Neural progenitor cell (in vitro differentiated cells): ENCODE results near the gene KCNMA1. TPM values are rescaled to one million over a fixed set of nuclear protein-coding genes. Genes with fewer than 3 reads are reported as not detected.

ENCODE experiments used
- DNase-seq: peaks from one replicate; pipeline ENCODE4 v3.0.0-alpha.2; 2016; ENCODE audit warnings: low spot score
- H2AFZ ChIP-seq: fragments of 200-600 bp; sonication (generic); replicated peaks from 2 replicates; pipeline ENCODE4 v1.6.1; 2016; ENCODE audit warnings: antibody characterized with exemption
- H3F3A ChIP-seq: fragments of 200-600 bp; sonication (generic); 2 replicates; pipeline ENCODE4 v1.6.1; 2016; ENCODE audit warnings: antibody characterized with exemption, low read depth
- H3K27ac ChIP-seq: fragments of 200-600 bp; sonication (generic); 2 replicates; pipeline ENCODE4 v1.5.1; 2016; ENCODE audit warnings: mild to moderate bottlenecking
- H3K27me3 ChIP-seq: fragments of 200-600 bp; sonication (generic); 2 replicates; pipeline ENCODE4 v1.6.1; 2016; ENCODE audit warnings: mild to moderate bottlenecking, moderate library complexity
- H3K36me3 ChIP-seq: fragments of 200-600 bp; sonication (generic); 2 replicates; pipeline ENCODE4 v1.5.1; 2016
- H3K4me1 ChIP-seq: fragments of 200-600 bp; sonication (generic); 2 replicates; pipeline ENCODE4 v1.6.1; 2016; ENCODE audit warnings: mixed run types
- H3K4me2 ChIP-seq: fragments of 200-600 bp; sonication (generic); 2 replicates; pipeline ENCODE4 v1.6.1; 2016
- H3K4me3 ChIP-seq: fragments of 200-600 bp; sonication (generic); 2 replicates; pipeline ENCODE4 v1.5.1; 2016
- H3K79me2 ChIP-seq: fragments of 200-600 bp; sonication (generic); 2 replicates; pipeline ENCODE4 v1.6.1; 2016; ENCODE audit warnings: low read depth
- H3K9ac ChIP-seq: fragments of 200-600 bp; sonication (generic); 2 replicates; pipeline ENCODE4 v1.6.1; 2016
- H3K9me3 ChIP-seq: fragments of 200-600 bp; sonication (generic); 2 replicates; pipeline ENCODE4 v1.5.1; 2016; ENCODE audit warnings: low read depth
- H4K20me1 ChIP-seq: fragments of 200-600 bp; sonication (generic); 2 replicates; pipeline ENCODE4 v1.6.1; 2016; ENCODE audit warnings: low read depth
- H3K27ac Mint-ChIP-seq: 3 replicates; pipeline ENCODE4 v1.8.0; 2021; ENCODE audit warnings: mixed read lengths
- H3K27me3 Mint-ChIP-seq: 2 replicates; pipeline ENCODE4 v1.8.0; 2022; ENCODE audit warnings: low read depth, mild to moderate bottlenecking, inconsistent platforms, moderate library complexity, mixed read lengths; ENCODE audit not compliant: insufficient read depth
- H3K36me3 Mint-ChIP-seq: 3 replicates; pipeline ENCODE4 v1.8.0; 2021; ENCODE audit warnings: mixed read lengths
- H3K4me1 Mint-ChIP-seq: 3 replicates; pipeline ENCODE4 v1.8.0; 2021; ENCODE audit warnings: mixed read lengths
- H3K4me3 Mint-ChIP-seq: 3 replicates; pipeline ENCODE4 v1.8.0; 2021; ENCODE audit warnings: mild to moderate bottlenecking, moderate library complexity, mixed read lengths
- H3K9me3 Mint-ChIP-seq: 3 replicates; pipeline ENCODE4 v1.8.0; 2020; ENCODE audit warnings: mixed read lengths
- CTCF ChIP-seq: fragments of 200-600 bp; sonication (generic); IDR thresholded peaks from 2 replicates; pipeline ENCODE4 v1.5.1; 2017; ENCODE audit warnings: antibody characterized with exemption, mild to moderate bottlenecking
- EZH2 ChIP-seq: fragments of 200-600 bp; sonication (generic); IDR thresholded peaks from 2 replicates; pipeline ENCODE4 v1.6.1; 2017; ENCODE audit warnings: antibody characterized with exemption, mild to moderate bottlenecking, moderate library complexity
- EZH2phosphoT487 ChIP-seq: fragments of 200-600 bp; sonication (generic); IDR thresholded peaks from 2 replicates; pipeline ENCODE4 v1.6.1; 2017; ENCODE audit warnings: antibody characterized with exemption
- total RNA-seq: library from RNA; depleted of rRNA; stranded (reverse); fragments of >200 nt; gene quantifications from 2 replicates; pipeline ENCODE4 v1.2.3, GENCODE V29; 2015; ENCODE audit warnings: low replicate concordance

KCNMA1 gene
- total RNA-seq: 2.4 and 3.7 TPM in 2 replicates

GRCh38 chr10:77637532-77638320 is at the start of gene KCNMA1:
TSS of gene KCNMA1 (minus strand) at chr10:77637808.
- H3K36me3 Mint-ChIP-seq: no peaks in the 10 kb centered on the region
- H3K9me3 Mint-ChIP-seq: no peaks in the 10 kb centered on the region
- H3K4me1 ChIP-seq: peaks cover 30% of the 10 kb centered on the region
- peak within 1 kb of the TSS; percentile 88 for H3K4me3 ChIP-seq
- H3F3A ChIP-seq: peaks cover 11% of the 10 kb centered on the region
- H3K4me3 Mint-ChIP-seq: peak within 1 kb of the TSS; percentile 89
- H3K9me3 ChIP-seq: no peaks in the 10 kb centered on the region
- no peak within 1 kb of the TSS for H3K27ac Mint-ChIP-seq
- peak within 1 kb of the TSS; percentile 100 for H3K4me2 ChIP-seq
- peaks cover 23% of the 10 kb centered on the region for H3K4me1 Mint-ChIP-seq
- H3K79me2 ChIP-seq: no peaks in the 10 kb centered on the region
- H3K27me3 Mint-ChIP-seq: peaks cover 64% of the 10 kb centered on the region
- no peak within 1 kb of the TSS for H3K27ac ChIP-seq
- H3K36me3 ChIP-seq: no peaks in the 10 kb centered on the region
- TF ChIP-seq CTCF (no peak), EZH2 (no peak), EZH2phosphoT487 (no peak)
- peaks cover 25% of the 10 kb centered on the region for H4K20me1 ChIP-seq
- DNase-seq: peak; percentile 68
- H3K9ac ChIP-seq: no peak within 1 kb of the TSS
- H2AFZ ChIP-seq: peak within 1 kb of the TSS; percentile 98
- H3K27me3 ChIP-seq: peaks cover 80% of the 10 kb centered on the region

- no peaks in the 10 kb centered on the region for H3K27me3 ChIP-seq
- Mint-ChIP-seq H3K36me3 (no peaks in the 10 kb centered on the region), H3K9me3 (peaks cover 7% of the 10 kb centered on the region), H3K27me3 (peaks cover 11% of the 10 kb centered on the region), H3K27ac (no peak overlapping the region), H3K4me3 (no peak overlapping the region), H3K4me1 (peaks cover 28% of the 10 kb centered on the region)
- no peak overlapping the region for H2AFZ ChIP-seq
- DNase-seq: peak; percentile 32
- H3K36me3 ChIP-seq: no peaks in the 10 kb centered on the region
- peaks cover 29% of the 10 kb centered on the region for H3K4me1 ChIP-seq
- TF ChIP-seq EZH2phosphoT487 (no peak), EZH2 (no peak), CTCF (no peak)
- H3K9ac ChIP-seq: no peak overlapping the region
- no peaks in the 10 kb centered on the region for H3K9me3 ChIP-seq
- no peaks in the 10 kb centered on the region for H3K79me2 ChIP-seq
- no peak overlapping the region for H3K4me3 ChIP-seq
- no peak overlapping the region for H3K27ac ChIP-seq
- H4K20me1 ChIP-seq: no peaks in the 10 kb centered on the region
- peaks cover 22% of the 10 kb centered on the region for H3F3A ChIP-seq
- peak overlapping the region; percentile 60 for H3K4me2 ChIP-seq
Measured at GRCh38 chr10:77686650-77687417, 49.2 kb upstream of the KCNMA1 start.

- TF ChIP-seq CTCF: no peak
- TF ChIP-seq EZH2phosphoT487: no peak
- no peak for TF ChIP-seq EZH2
- peaks cover 8% of the 10 kb centered on the region for H3K9me3 Mint-ChIP-seq
- no peak overlapping the region for H3K4me3 Mint-ChIP-seq
- Histone ChIP-seq H4K20me1 (no peaks in the 10 kb centered on the region), H3K4me2 (peak overlapping the region; percentile 60), H3K27ac (no peak overlapping the region), H3K4me3 (no peak overlapping the region), H3F3A (peaks cover 22% of the 10 kb centered on the region), H3K9ac (no peak overlapping the region), H3K79me2 (no peaks in the 10 kb centered on the region), H3K36me3 (no peaks in the 10 kb centered on the region), H3K4me1 (peaks cover 29% of the 10 kb centered on the region), H3K27me3 (no peaks in the 10 kb centered on the region), H3K9me3 (no peaks in the 10 kb centered on the region), H2AFZ (peak overlapping the region; percentile 44)
- H3K4me1 Mint-ChIP-seq: peaks cover 30% of the 10 kb centered on the region
- DNase-seq: peak; percentile 34
- peaks cover 13% of the 10 kb centered on the region for H3K27me3 Mint-ChIP-seq
- H3K27ac Mint-ChIP-seq: no peak overlapping the region
- no peaks in the 10 kb centered on the region for H3K36me3 Mint-ChIP-seq
Measured at GRCh38 chr10:77686096-77686495, 48.5 kb upstream of the KCNMA1 start.
